ENCODE results near the gene OR8G1. TPM values are rescaled to one million over a fixed set of nuclear protein-coding genes. Genes with fewer than 3 reads are reported as not detected.

The OR8G1 gene
- total RNA-seq, 4 donors from 2014 or later = not detected

DNA sequence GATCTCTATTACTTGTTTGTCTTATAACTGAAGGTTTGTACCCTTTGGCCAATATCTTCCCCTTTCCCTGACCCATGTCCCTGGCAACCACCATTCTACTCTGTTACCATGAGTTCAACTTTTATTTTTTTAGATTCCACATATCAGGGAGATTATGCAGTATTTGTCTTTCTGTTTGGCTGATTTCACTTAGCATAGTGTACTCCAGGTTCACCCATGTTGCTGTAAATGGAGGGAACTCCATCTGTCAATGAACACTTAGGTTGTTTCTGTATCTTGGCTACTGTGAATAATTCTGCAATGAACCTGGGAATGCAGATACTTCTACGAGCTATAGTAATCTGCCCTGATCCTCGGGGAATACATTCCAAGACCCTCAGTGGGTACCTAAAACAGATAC lies 42.9 kb upstream of the OR8G1 start:
- TF ChIP-seq POLR2A (IDR thresholded peaks at IDR 0.05; ENCODE audit: low read depth) = no peak
- TF ChIP-seq, protein P1, sequence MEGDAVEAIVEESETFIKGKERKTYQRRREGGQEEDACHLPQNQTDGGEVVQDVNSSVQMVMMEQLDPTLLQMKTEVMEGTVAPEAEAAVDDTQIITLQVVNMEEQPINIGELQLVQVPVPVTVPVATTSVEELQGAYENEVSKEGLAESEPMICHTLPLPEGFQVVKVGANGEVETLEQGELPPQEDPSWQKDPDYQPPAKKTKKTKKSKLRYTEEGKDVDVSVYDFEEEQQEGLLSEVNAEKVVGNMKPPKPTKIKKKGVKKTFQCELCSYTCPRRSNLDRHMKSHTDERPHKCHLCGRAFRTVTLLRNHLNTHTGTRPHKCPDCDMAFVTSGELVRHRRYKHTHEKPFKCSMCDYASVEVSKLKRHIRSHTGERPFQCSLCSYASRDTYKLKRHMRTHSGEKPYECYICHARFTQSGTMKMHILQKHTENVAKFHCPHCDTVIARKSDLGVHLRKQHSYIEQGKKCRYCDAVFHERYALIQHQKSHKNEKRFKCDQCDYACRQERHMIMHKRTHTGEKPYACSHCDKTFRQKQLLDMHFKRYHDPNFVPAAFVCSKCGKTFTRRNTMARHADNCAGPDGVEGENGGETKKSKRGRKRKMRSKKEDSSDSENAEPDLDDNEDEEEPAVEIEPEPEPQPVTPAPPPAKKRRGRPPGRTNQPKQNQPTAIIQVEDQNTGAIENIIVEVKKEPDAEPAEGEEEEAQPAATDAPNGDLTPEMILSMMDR (IDR thresholded peaks at IDR 0.05) = no peak
- TF ChIP-seq POLR2AphosphoS5 (IDR thresholded peaks at IDR 0.05) = no peak
- TF ChIP-seq EP300 (IDR thresholded peaks at IDR 0.05) = no peak
- H3K4me1 ChIP-seq = peaks cover 0 to 6% (median 0%) of the 10 kb centered on the region in 4 donors
- DNase-seq (ENCODE audit: extremely low spot score) = no peak
- no peaks in the 10 kb centered on the region for H3K27me3 ChIP-seq
- no peak overlapping the region for H3K4me3 ChIP-seq
- no peak overlapping the region for H3K27ac ChIP-seq (replicated peaks in 1 of 4)
- intact Hi-C loops (cut with DNase I) = loop anchor here (10.0 kb wide), 1 partner anchor 113 kb away; no protein-coding TSS in a partner anchor
- WGBS = 92% methylated on average over 2 of the region's 2 CpGs
- no peaks in the 10 kb centered on the region for H3K9me3 ChIP-seq
- H3K36me3 ChIP-seq = no peaks in the 10 kb centered on the region

DNA sequence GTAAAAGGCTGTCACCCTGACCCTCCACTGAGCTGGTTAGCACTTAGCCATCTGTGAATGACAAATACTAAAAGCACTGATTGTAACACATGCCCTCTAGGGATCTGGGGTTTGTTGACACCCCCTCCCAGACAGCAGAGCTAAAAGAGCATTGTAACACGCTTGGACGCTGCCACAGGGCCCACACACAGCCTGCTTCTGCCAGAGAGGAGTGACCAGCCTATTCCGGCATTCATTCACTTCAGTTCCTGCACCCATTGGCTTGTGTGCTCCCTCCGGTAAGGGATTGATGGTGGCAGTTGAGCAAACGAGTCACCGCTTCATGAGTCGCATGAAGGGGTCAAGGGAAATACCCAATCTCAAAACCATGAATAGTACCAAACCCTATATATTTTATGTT lies 42.0 kb upstream of the OR8G1 start:
- Histone ChIP-seq H3K4me3 (no peak overlapping the region), H3K27me3 (no peaks in the 10 kb centered on the region), H3K4me1 (peaks cover 0 to 6% (median 0%) of the 10 kb centered on the region in 4 donors), H3K36me3 (no peaks in the 10 kb centered on the region), H3K27ac (replicated peaks in 1 of 4) (no peak overlapping the region), H3K9me3 (no peaks in the 10 kb centered on the region)
- no peak for DNase-seq (ENCODE audit: extremely low spot score)
- 91% methylated on average over 7 of the region's 7 CpGs for WGBS
- intact Hi-C loops (cut with DNase I) = loop anchor here (10.0 kb wide), 1 partner anchor 114 kb away; no protein-coding TSS in a partner anchor
- TF ChIP-seq, protein P1 (IDR thresholded peaks at IDR 0.05) = no peak
- TF ChIP-seq EP300 (IDR thresholded peaks at IDR 0.05) = no peak
- no peak for TF ChIP-seq POLR2AphosphoS5 (IDR thresholded peaks at IDR 0.05)
- no peak for TF ChIP-seq POLR2A (IDR thresholded peaks at IDR 0.05; ENCODE audit: low read depth)

DNA sequence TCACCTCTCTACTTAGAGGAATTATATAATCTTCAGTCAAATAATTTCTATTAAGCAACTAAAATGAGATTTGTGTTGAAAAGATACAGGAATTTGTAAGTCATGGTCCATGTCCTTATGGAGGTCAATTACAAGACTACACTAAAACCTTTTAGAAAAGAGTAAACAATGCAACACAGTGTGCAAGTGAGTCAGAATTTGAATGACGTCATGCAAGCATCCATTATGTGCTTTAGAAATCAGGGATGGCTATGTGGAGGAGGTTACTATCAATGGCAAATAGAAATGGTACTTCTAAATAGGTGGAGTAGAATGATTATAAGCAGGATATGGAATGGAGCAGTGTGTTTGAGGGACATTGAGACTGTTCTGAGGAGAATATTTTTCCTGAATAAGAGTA lies 41.2 kb upstream of the OR8G1 start:
- Histone ChIP-seq H3K4me3 (no peak overlapping the region), H3K27me3 (no peaks in the 10 kb centered on the region), H3K36me3 (no peaks in the 10 kb centered on the region), H3K4me1 (peaks cover 0 to 4% (median 0%) of the 10 kb centered on the region in 4 donors), H3K9me3 (no peaks in the 10 kb centered on the region), H3K27ac (replicated peaks in 1 of 4) (no peak overlapping the region)
- 79% methylated on average over 1 of the region's 1 CpG for WGBS
- intact Hi-C loops (cut with DNase I) = loop anchor here (10.0 kb wide), 1 partner anchor 115 kb away; no protein-coding TSS in a partner anchor
- DNase-seq (ENCODE audit: extremely low spot score) = no peak
- TF ChIP-seq, protein P1 (IDR thresholded peaks at IDR 0.05) = no peak
- no peak for TF ChIP-seq EP300 (IDR thresholded peaks at IDR 0.05)
- no peak for TF ChIP-seq POLR2AphosphoS5 (IDR thresholded peaks at IDR 0.05)
- no peak for TF ChIP-seq POLR2A (IDR thresholded peaks at IDR 0.05; ENCODE audit: low read depth)

DNA sequence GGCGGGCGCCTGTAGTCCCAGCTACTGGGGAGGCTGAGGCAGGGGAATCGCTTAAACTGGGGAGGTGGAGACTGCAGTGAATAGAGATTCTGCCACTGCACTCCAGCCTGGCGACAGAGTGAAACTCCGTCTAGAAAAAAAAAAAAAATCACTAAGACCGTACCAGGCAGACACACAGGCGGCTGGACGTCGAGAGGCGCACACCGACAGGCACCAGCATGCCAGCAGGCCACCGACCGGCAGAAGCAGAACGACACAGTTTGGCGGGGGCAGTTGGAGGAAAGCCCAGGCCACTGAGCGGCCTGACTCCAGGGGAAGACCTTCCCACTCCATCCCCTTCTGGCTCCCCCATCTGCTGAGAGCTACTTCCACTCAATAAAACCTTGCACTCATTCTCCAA lies 40.2 kb upstream of the OR8G1 start:
- 91% methylated on average over 16 of the region's 16 CpGs for WGBS
- DNase-seq (ENCODE audit: extremely low spot score) = no peak
- H3K9me3 ChIP-seq = no peaks in the 10 kb centered on the region
- intact Hi-C loops (cut with DNase I) = no loop called here
- H3K4me1 ChIP-seq = no peaks in the 10 kb centered on the region
- TF ChIP-seq POLR2AphosphoS5 (IDR thresholded peaks at IDR 0.05) (no peak), POLR2A (IDR thresholded peaks at IDR 0.05; ENCODE audit: low read depth) (no peak), EP300 (IDR thresholded peaks at IDR 0.05) (no peak)
- TF ChIP-seq, protein P1 (IDR thresholded peaks at IDR 0.05) = no peak
- no peaks in the 10 kb centered on the region for H3K36me3 ChIP-seq
- no peaks in the 10 kb centered on the region for H3K27me3 ChIP-seq
- no peak overlapping the region for H3K4me3 ChIP-seq
- no peak overlapping the region for H3K27ac ChIP-seq (replicated peaks in 1 of 4)

DNA sequence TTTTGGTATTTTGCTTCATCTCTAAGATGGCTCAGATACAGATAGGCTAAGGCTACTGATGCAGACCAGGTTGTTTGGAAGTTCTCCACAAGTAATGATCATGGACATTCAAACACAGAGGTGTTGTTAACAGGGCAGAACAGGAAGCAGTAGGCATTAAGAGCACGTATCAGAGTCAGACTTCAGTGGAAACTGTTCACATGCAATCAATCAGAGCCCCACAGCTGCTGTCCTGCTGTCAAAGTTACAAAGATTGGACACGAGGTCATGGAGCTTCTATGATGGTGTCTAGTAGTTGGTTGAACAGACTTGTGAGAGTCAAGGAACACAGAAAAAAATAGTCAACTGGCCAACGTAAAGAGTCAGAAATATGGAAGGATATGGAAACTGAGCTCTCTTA lies 37.9 kb upstream of the OR8G1 start:
- TF ChIP-seq, protein P1 (IDR thresholded peaks at IDR 0.05) = no peak
- no peak for TF ChIP-seq POLR2A (IDR thresholded peaks at IDR 0.05; ENCODE audit: low read depth)
- no peak for TF ChIP-seq EP300 (IDR thresholded peaks at IDR 0.05)
- no peak for TF ChIP-seq POLR2AphosphoS5 (IDR thresholded peaks at IDR 0.05)
- H3K27ac ChIP-seq (replicated peaks in 1 of 4) = no peak overlapping the region
- no peaks in the 10 kb centered on the region for H3K4me1 ChIP-seq
- intact Hi-C loops (cut with DNase I) = no loop called here
- H3K4me3 ChIP-seq = no peak overlapping the region
- no peaks in the 10 kb centered on the region for H3K27me3 ChIP-seq
- H3K9me3 ChIP-seq = no peaks in the 10 kb centered on the region
- no peak for DNase-seq (ENCODE audit: extremely low spot score)
- no peaks in the 10 kb centered on the region for H3K36me3 ChIP-seq
- WGBS = 52% methylated on average over 3 of the region's 3 CpGs

Data from esophagus muscularis mucosa (tissue), 4 donors.